Measurements from ENCODE around the gene JMJD7.

- no peak for TF ChIP-seq CTCF (IDR thresholded peaks at IDR 0.05)
- no peak for TF ChIP-seq POLR2A (IDR thresholded peaks at IDR 0.05)
Measured at GRCh38 chr15:41861736-41862356, 34.0 kb downstream of the JMJD7 start.

Measured in thyroid gland (tissue), 4 donors.